ENCODE results near the gene OVCH2.

The OVCH2 gene

DNA sequence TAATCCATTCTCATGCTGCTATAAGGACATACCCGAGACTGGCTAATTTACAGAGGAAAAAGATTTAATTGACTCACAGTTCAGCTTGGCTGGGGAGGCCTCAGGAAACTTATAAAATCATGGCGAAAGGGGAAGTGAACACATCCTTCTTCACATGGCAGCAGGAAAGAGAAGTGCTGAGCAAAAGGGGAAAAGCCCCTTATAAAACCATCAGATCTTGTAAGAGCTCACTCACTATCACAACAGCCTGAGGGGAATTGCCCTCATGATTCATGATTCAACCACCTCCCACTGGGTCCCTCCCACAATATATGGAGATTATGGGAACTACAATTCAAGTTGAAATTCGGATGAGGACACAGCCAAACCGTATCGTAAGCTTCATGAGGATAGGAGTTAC lies 29.2 kb downstream of the OVCH2 start:
- Histone ChIP-seq H4K20me1 (ENCODE audit: insufficient read depth, low read length) (no peaks in the 10 kb centered on the region), H3K79me2 (ENCODE audit: insufficient read depth, low read length) (no peaks in the 10 kb centered on the region), H3F3A (ENCODE audit: insufficient read depth, low read length) (no peaks in the 10 kb centered on the region), H3K9ac (ENCODE audit: low read length) (no peak overlapping the region), H3K9me2 (ENCODE audit: low read depth, low read length) (no peaks in the 10 kb centered on the region), H3K27me3 (ENCODE audit: insufficient read depth, low read length) (no peaks in the 10 kb centered on the region; the same call in 1 of the 2 replicates), H3K4me2 (ENCODE audit: low read length) (no peak overlapping the region), H3K27ac (ENCODE audit: low read depth, low read length, poor library complexity, severe bottlenecking) (no peak overlapping the region), H3K4me3 (ENCODE audit: low read depth, low read length, poor library complexity, severe bottlenecking) (no peak overlapping the region), H2AFZ (ENCODE audit: low read length) (no peak overlapping the region), H3K9me3 (ENCODE audit: low read length) (no peaks in the 10 kb centered on the region), H3K4me1 (ENCODE audit: insufficient read depth, low read length, severe bottlenecking) (peaks cover 20% of the 10 kb centered on the region), H3K36me3 (ENCODE audit: insufficient read depth, low read length) (no peaks in the 10 kb centered on the region; the same call in 1 of the 2 replicates)
- TF ChIP-seq EZH2 (IDR thresholded peaks at IDR 0.05; ENCODE audit: borderline replicate concordance, low read length) = no peak
- TF ChIP-seq CTCF (IDR thresholded peaks at IDR 0.05; ENCODE audit: low read length) = no peak

- H3K27ac ChIP-seq (ENCODE audit: low read depth, low read length, poor library complexity, severe bottlenecking) = no peak overlapping the region
- H3K9me2 ChIP-seq (ENCODE audit: low read depth, low read length) = no peaks in the 10 kb centered on the region
- H3K36me3 ChIP-seq (ENCODE audit: insufficient read depth, low read length) = no peaks in the 10 kb centered on the region; the same call in 1 of the 2 replicates
- no peaks in the 10 kb centered on the region for H3K79me2 ChIP-seq (ENCODE audit: insufficient read depth, low read length)
- no peak overlapping the region for H3K9ac ChIP-seq (ENCODE audit: low read length)
- H3K4me1 ChIP-seq (ENCODE audit: insufficient read depth, low read length, severe bottlenecking) = peaks cover 27% of the 10 kb centered on the region
- no peak for TF ChIP-seq CTCF (IDR thresholded peaks at IDR 0.05; ENCODE audit: low read length)
- no peak for TF ChIP-seq EZH2 (IDR thresholded peaks at IDR 0.05; ENCODE audit: borderline replicate concordance, low read length)
- no peaks in the 10 kb centered on the region for H3F3A ChIP-seq (ENCODE audit: insufficient read depth, low read length)
- H3K9me3 ChIP-seq (ENCODE audit: low read length) = no peaks in the 10 kb centered on the region
- no peaks in the 10 kb centered on the region for H4K20me1 ChIP-seq (ENCODE audit: insufficient read depth, low read length)
- no peaks in the 10 kb centered on the region; the same call in 1 of the 2 replicates for H3K27me3 ChIP-seq (ENCODE audit: insufficient read depth, low read length)
- no peak overlapping the region for H3K4me3 ChIP-seq (ENCODE audit: low read depth, low read length, poor library complexity, severe bottlenecking)
- no peak overlapping the region for H2AFZ ChIP-seq (ENCODE audit: low read length)
- no peak overlapping the region for H3K4me2 ChIP-seq (ENCODE audit: low read length)
Measured at GRCh38 chr11:7675631-7676030, 30.6 kb downstream of the OVCH2 start.

DNA sequence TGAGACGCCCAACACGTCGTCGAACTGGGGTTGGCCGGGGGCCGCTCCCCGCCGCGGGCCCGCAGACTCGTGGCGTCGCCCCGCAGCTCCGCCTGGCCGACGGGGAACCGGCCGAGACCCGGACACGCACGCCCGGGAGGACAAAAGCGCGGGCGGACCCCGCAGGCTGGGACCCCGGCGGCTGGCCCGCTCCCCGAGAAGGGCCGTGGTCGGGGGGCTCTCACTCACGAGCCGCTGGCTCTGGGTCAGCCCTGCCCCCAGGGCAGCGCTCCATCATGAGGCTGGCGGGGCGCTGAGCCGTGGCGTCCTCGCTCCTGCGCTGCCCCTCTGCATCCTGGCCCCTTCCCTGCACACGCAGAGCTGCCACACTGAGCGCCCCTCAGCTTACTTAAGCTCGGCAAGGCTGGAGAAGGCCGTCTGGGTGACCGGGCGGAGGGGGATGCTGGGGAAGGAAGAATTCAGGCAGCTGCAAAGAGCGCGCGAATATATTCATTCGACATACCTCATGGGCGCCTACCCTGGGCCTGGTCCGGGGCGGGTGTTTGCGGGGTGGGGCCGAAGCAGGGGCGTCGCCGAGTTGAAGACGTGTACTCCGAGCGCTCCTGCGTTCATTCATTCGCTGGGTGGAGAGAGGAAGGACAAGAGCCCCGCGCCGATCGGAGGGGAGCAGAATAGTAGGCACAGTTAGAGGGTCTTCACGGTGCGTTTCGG lies 32.4 kb downstream of the OVCH2 start:
- Histone ChIP-seq H3K27ac (ENCODE audit: low read depth, low read length, poor library complexity, severe bottlenecking) (no peak overlapping the region), H3F3A (ENCODE audit: insufficient read depth, low read length) (no peaks in the 10 kb centered on the region), H3K27me3 (ENCODE audit: insufficient read depth, low read length) (no peaks in the 10 kb centered on the region; the same call in 1 of the 2 replicates), H3K9ac (ENCODE audit: low read length) (peak overlapping the region; percentile 63), H2AFZ (ENCODE audit: low read length) (no peak overlapping the region), H3K4me3 (ENCODE audit: low read depth, low read length, poor library complexity, severe bottlenecking) (peak overlapping the region; percentile 67), H4K20me1 (ENCODE audit: insufficient read depth, low read length) (no peaks in the 10 kb centered on the region), H3K36me3 (ENCODE audit: insufficient read depth, low read length) (no peaks in the 10 kb centered on the region; the same call in 1 of the 2 replicates), H3K4me1 (ENCODE audit: insufficient read depth, low read length, severe bottlenecking) (peaks cover 27% of the 10 kb centered on the region), H3K9me2 (ENCODE audit: low read depth, low read length) (no peaks in the 10 kb centered on the region), H3K9me3 (ENCODE audit: low read length) (no peaks in the 10 kb centered on the region), H3K4me2 (ENCODE audit: low read length) (peak overlapping the region; percentile 72), H3K79me2 (ENCODE audit: insufficient read depth, low read length) (no peaks in the 10 kb centered on the region)
- TF ChIP-seq EZH2 (IDR thresholded peaks at IDR 0.05; ENCODE audit: borderline replicate concordance, low read length) = no peak
- no peak for TF ChIP-seq CTCF (IDR thresholded peaks at IDR 0.05; ENCODE audit: low read length)
